HCT116 (cell line): ENCODE measurements around the gene HYOU1.

Experiments used
- EGR1 ChIP-seq: IDR thresholded peaks from 2 replicates; pipeline ENCODE4 v1.6.1; 2012; ENCODE audit warnings: low read depth
- POLR2A ChIP-seq: IDR thresholded peaks from 2 replicates; pipeline ENCODE4 v1.7.0; 2011; ENCODE audit warnings: borderline replicate concordance; ENCODE audit not compliant: insufficient read depth, insufficient read length; ENCODE audit errors: extremely low read depth
- POLR2AphosphoS5 ChIP-seq: IDR thresholded peaks from 2 replicates; pipeline ENCODE4 v1.6.1; 2011; ENCODE audit warnings: mild to moderate bottlenecking, low read depth, low read length, moderate library complexity
- RAD21 ChIP-seq: IDR thresholded peaks from 2 replicates; pipeline ENCODE4 v1.6.1; 2012; ENCODE audit warnings: low read depth, mild to moderate bottlenecking
- SP1 ChIP-seq: IDR thresholded peaks from 2 replicates; pipeline ENCODE4 v1.6.1; 2012; ENCODE audit warnings: low read depth
- TCF7L2 ChIP-seq: IDR thresholded peaks from 2 replicates; pipeline ENCODE4 v1.7.0; 2011; ENCODE audit warnings: borderline replicate concordance, inconsistent platforms; ENCODE audit not compliant: insufficient read depth, insufficient read length; ENCODE audit errors: extremely low read depth
- TF ChIP-seq, protein P1 (sequence below), 3 experiments: fragments of 200-600 bp in 1 of 3; sonication (generic) in 1 of 3; IDR thresholded peaks in 2 of 3; conservative IDR thresholded peaks in 1 of 3; 2 replicates each; pipeline ENCODE4 v1.5.1; 2012 to 2017; ENCODE audit warnings: low read depth in 2 of 3, low read length in 2 of 3, antibody characterized with exemption in 1 of 3, borderline replicate concordance in 1 of 3, control low read depth in 1 of 3, mild to moderate bottlenecking in 1 of 3, mixed read lengths in 1 of 3, mixed run types in 1 of 3, moderate library complexity in 1 of 3; ENCODE audit not compliant: insufficient read depth in 1 of 3
- TF ChIP-seq, protein P2 (sequence below): IDR thresholded peaks from 2 replicates; pipeline ENCODE4 v1.6.1; 2012; ENCODE audit warnings: low read depth

- TF ChIP-seq, protein P1, sequence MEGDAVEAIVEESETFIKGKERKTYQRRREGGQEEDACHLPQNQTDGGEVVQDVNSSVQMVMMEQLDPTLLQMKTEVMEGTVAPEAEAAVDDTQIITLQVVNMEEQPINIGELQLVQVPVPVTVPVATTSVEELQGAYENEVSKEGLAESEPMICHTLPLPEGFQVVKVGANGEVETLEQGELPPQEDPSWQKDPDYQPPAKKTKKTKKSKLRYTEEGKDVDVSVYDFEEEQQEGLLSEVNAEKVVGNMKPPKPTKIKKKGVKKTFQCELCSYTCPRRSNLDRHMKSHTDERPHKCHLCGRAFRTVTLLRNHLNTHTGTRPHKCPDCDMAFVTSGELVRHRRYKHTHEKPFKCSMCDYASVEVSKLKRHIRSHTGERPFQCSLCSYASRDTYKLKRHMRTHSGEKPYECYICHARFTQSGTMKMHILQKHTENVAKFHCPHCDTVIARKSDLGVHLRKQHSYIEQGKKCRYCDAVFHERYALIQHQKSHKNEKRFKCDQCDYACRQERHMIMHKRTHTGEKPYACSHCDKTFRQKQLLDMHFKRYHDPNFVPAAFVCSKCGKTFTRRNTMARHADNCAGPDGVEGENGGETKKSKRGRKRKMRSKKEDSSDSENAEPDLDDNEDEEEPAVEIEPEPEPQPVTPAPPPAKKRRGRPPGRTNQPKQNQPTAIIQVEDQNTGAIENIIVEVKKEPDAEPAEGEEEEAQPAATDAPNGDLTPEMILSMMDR (IDR thresholded peaks at IDR 0.05 in 2 of 3, conservative IDR thresholded peaks at IDR 0.05 in 1 of 3; ENCODE audit: borderline replicate concordance in 1 of 3, insufficient read depth in 1 of 3, low read depth in 2 of 3, low read length in 2 of 3), result no peak
- TF ChIP-seq POLR2AphosphoS5 (no peak), TCF7L2 (no peak), SP1 (no peak), RAD21 (no peak), EGR1 (no peak), POLR2A (no peak)
- TF ChIP-seq, protein P2, sequence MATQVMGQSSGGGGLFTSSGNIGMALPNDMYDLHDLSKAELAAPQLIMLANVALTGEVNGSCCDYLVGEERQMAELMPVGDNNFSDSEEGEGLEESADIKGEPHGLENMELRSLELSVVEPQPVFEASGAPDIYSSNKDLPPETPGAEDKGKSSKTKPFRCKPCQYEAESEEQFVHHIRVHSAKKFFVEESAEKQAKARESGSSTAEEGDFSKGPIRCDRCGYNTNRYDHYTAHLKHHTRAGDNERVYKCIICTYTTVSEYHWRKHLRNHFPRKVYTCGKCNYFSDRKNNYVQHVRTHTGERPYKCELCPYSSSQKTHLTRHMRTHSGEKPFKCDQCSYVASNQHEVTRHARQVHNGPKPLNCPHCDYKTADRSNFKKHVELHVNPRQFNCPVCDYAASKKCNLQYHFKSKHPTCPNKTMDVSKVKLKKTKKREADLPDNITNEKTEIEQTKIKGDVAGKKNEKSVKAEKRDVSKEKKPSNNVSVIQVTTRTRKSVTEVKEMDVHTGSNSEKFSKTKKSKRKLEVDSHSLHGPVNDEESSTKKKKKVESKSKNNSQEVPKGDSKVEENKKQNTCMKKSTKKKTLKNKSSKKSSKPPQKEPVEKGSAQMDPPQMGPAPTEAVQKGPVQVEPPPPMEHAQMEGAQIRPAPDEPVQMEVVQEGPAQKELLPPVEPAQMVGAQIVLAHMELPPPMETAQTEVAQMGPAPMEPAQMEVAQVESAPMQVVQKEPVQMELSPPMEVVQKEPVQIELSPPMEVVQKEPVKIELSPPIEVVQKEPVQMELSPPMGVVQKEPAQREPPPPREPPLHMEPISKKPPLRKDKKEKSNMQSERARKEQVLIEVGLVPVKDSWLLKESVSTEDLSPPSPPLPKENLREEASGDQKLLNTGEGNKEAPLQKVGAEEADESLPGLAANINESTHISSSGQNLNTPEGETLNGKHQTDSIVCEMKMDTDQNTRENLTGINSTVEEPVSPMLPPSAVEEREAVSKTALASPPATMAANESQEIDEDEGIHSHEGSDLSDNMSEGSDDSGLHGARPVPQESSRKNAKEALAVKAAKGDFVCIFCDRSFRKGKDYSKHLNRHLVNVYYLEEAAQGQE, result no peak
These were observed 30.0 kb downstream of the HYOU1 start for GRCh38 chr11:119026970-119027369.
